ENCODE data around the gene LENG9. TPM values are rescaled to one million over a fixed set of nuclear protein-coding genes. Genes with fewer than 3 reads are reported as not detected.

The LENG9 gene
- total RNA-seq, 1 experiment from 2014 or later: 5.0 TPM

- H4K20me1 ChIP-seq (ENCODE audit: insufficient read depth, low read depth, low read length): peaks cover 76% of the 10 kb centered on the region
- H3K9ac ChIP-seq (ENCODE audit: low read length): no peak overlapping the region
- no peak for DNase-seq
These were observed 9.4 kb downstream of the LENG9 start for GRCh38 chr19:54453921-54454780.

DNA sequence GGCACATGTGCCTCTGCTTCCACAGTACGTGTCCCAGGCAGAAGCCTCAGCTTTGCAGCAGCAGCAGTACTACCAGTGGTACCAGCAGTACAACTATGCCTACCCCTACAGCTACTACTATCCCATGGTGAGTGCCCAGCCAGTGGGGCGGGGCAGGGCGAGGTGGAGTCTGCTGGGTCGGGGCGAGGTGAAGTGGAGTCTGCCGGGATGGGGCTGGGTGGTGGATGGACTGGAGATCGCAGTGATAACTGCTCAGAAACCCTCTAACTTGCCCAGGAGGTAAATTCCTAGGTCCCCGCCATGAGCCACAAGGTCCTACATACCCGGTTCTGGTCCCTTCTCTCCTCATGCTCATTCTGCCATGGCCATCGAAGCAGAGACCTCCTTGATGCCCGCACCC, 11.0 kb downstream of the LENG9 start:
- Histone ChIP-seq H3K9ac (ENCODE audit: low read length) (no peak overlapping the region), H3K9me2 (replicated peaks; ENCODE audit: insufficient read depth, low read length) (no peaks in the 10 kb centered on the region), H4K20me1 (ENCODE audit: insufficient read depth, low read depth, low read length) (peaks cover 66% of the 10 kb centered on the region), H3K4me3 (ENCODE audit: low read length) (no peak overlapping the region), H3K9me3 (ENCODE audit: low read length) (no peaks in the 10 kb centered on the region), H3K4me1 (ENCODE audit: low read length) (peaks cover 15% of the 10 kb centered on the region), H3K4me2 (ENCODE audit: low read depth, low read length, poor library complexity, severe bottlenecking) (no peak overlapping the region), H3K27ac (ENCODE audit: low read length) (no peak overlapping the region), H2AFZ (ENCODE audit: low read length) (no peak overlapping the region), H3K27me3 (ENCODE audit: low read length) (no peaks in the 10 kb centered on the region), H3K36me3 (ENCODE audit: insufficient read depth, low read length) (peaks cover 53% of the 10 kb centered on the region), H3K79me2 (ENCODE audit: low read length) (peaks cover 61% of the 10 kb centered on the region)
- DNase-seq: no peak

More at GRCh38 chr19:54453921-54454780, 9.4 kb downstream of the LENG9 start:
- Histone ChIP-seq H3K4me2 (ENCODE audit: low read depth, low read length, poor library complexity, severe bottlenecking) (no peak overlapping the region), H3K9me3 (ENCODE audit: low read length) (no peaks in the 10 kb centered on the region), H3K27ac (ENCODE audit: low read length) (no peak overlapping the region), H3K4me3 (ENCODE audit: low read length) (no peak overlapping the region), H3K79me2 (ENCODE audit: low read length) (peaks cover 49% of the 10 kb centered on the region), H3K4me1 (ENCODE audit: low read length) (peaks cover 13% of the 10 kb centered on the region), H3K27me3 (ENCODE audit: low read length) (no peaks in the 10 kb centered on the region), H2AFZ (ENCODE audit: low read length) (no peak overlapping the region), H3K9me2 (replicated peaks; ENCODE audit: insufficient read depth, low read length) (no peaks in the 10 kb centered on the region), H3K36me3 (ENCODE audit: insufficient read depth, low read length) (peaks cover 67% of the 10 kb centered on the region)

DNA sequence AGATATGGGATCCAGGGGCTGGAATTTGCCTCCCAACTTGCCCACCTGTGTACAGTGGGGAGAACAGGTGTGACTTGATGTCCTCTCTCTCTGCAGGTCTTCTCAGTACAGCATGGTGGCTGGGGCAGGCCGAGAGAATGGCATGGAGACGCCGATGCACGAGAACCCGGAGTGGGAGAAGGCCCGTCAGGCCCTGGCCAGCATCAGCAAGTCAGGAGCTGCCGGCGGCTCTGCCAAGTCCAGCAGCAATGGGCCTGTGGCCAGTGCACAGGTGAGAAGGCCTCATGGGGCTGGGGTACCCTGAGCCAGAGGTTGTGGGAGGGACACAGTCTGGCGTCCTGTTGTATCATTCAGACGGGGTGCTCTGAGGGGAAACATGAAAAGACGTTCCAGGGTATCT, 11.6 kb downstream of the LENG9 start:
- Histone ChIP-seq H3K4me2 (ENCODE audit: low read depth, low read length, poor library complexity, severe bottlenecking) (no peak overlapping the region), H3K9me2 (replicated peaks; ENCODE audit: insufficient read depth, low read length) (no peaks in the 10 kb centered on the region), H3K9me3 (ENCODE audit: low read length) (no peaks in the 10 kb centered on the region), H3K27me3 (ENCODE audit: low read length) (no peaks in the 10 kb centered on the region), H3K9ac (ENCODE audit: low read length) (no peak overlapping the region), H3K36me3 (ENCODE audit: insufficient read depth, low read length) (peaks cover 54% of the 10 kb centered on the region), H4K20me1 (ENCODE audit: insufficient read depth, low read depth, low read length) (peaks cover 64% of the 10 kb centered on the region), H3K27ac (ENCODE audit: low read length) (no peak overlapping the region), H3K4me3 (ENCODE audit: low read length) (no peak overlapping the region), H3K4me1 (ENCODE audit: low read length) (peaks cover 21% of the 10 kb centered on the region), H2AFZ (ENCODE audit: low read length) (no peak overlapping the region), H3K79me2 (ENCODE audit: low read length) (peaks cover 67% of the 10 kb centered on the region)
- DNase-seq: no peak

DNA sequence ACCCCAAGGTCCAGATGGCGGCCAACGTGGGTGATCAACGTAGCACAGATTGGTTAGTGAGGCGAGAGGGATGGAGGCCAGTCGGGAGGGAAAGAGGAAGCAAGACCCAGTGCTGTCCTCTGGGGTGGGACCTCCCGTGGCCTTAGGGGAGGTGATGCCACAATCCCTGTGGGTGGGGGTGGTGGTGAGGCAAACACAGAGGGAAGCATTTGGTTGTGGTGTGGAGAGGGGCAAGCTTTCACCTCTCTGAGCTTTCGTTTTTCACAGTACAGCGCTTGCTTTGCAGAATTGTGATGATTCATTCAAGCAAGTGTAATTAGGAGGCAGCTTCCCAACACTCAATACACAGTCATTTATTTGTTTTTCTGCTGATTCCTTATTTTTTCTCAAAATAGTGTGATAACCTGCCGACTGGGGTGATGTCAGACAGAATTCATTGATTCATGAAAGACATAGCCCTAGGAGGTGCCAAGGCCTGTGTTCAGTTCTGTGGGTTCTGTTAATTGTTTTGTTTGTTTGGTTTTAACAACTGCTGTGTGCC, 12.2 kb downstream of the LENG9 start:
- Histone ChIP-seq H3K9ac (ENCODE audit: low read length) (no peak overlapping the region), H4K20me1 (ENCODE audit: insufficient read depth, low read depth, low read length) (peaks cover 59% of the 10 kb centered on the region), H2AFZ (ENCODE audit: low read length) (no peak overlapping the region), H3K27me3 (ENCODE audit: low read length) (no peaks in the 10 kb centered on the region), H3K36me3 (ENCODE audit: insufficient read depth, low read length) (peaks cover 54% of the 10 kb centered on the region), H3K4me2 (ENCODE audit: low read depth, low read length, poor library complexity, severe bottlenecking) (no peak overlapping the region), H3K4me3 (ENCODE audit: low read length) (no peak overlapping the region), H3K4me1 (ENCODE audit: low read length) (peaks cover 21% of the 10 kb centered on the region), H3K79me2 (ENCODE audit: low read length) (peaks cover 71% of the 10 kb centered on the region), H3K9me2 (replicated peaks; ENCODE audit: insufficient read depth, low read length) (no peaks in the 10 kb centered on the region), H3K27ac (ENCODE audit: low read length) (no peak overlapping the region), H3K9me3 (ENCODE audit: low read length) (no peaks in the 10 kb centered on the region)
- no peak for DNase-seq

DNA sequence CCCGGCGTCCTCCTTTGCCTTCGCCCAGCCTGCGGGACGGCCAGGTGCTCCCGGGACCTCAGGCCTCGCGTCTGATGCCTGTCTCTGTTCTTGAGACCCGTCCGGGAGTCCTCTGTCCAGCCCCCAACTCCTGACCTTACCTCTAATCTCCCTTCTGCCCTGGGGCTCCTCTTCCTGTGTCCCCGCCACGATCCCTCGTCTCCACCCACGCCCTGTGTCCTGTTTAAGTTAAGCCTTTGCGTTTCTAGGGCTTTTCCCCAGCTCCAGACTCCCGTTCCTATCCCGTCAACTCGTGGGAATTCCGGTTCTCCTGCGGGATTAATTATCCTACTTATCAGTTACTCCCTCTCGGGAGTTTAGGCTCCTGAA, 13.9 kb downstream of the LENG9 start:
- DNase-seq: no peak
- Histone ChIP-seq H3K4me3 (ENCODE audit: low read length) (peak overlapping the region; percentile 95), H2AFZ (ENCODE audit: low read length) (no peak overlapping the region), H3K79me2 (ENCODE audit: low read length) (peaks cover 76% of the 10 kb centered on the region), H3K36me3 (ENCODE audit: insufficient read depth, low read length) (peaks cover 50% of the 10 kb centered on the region), H3K27me3 (ENCODE audit: low read length) (no peaks in the 10 kb centered on the region), H3K4me2 (ENCODE audit: low read depth, low read length, poor library complexity, severe bottlenecking) (peak overlapping the region; percentile 99), H3K9ac (ENCODE audit: low read length) (peak overlapping the region; percentile 93), H3K4me1 (ENCODE audit: low read length) (peaks cover 21% of the 10 kb centered on the region), H3K9me2 (replicated peaks; ENCODE audit: insufficient read depth, low read length) (no peaks in the 10 kb centered on the region), H3K27ac (ENCODE audit: low read length) (peak overlapping the region; percentile 70; the same call in 1 of the 2 replicates), H4K20me1 (ENCODE audit: insufficient read depth, low read depth, low read length) (peaks cover 52% of the 10 kb centered on the region), H3K9me3 (ENCODE audit: low read length) (no peaks in the 10 kb centered on the region)

DNA sequence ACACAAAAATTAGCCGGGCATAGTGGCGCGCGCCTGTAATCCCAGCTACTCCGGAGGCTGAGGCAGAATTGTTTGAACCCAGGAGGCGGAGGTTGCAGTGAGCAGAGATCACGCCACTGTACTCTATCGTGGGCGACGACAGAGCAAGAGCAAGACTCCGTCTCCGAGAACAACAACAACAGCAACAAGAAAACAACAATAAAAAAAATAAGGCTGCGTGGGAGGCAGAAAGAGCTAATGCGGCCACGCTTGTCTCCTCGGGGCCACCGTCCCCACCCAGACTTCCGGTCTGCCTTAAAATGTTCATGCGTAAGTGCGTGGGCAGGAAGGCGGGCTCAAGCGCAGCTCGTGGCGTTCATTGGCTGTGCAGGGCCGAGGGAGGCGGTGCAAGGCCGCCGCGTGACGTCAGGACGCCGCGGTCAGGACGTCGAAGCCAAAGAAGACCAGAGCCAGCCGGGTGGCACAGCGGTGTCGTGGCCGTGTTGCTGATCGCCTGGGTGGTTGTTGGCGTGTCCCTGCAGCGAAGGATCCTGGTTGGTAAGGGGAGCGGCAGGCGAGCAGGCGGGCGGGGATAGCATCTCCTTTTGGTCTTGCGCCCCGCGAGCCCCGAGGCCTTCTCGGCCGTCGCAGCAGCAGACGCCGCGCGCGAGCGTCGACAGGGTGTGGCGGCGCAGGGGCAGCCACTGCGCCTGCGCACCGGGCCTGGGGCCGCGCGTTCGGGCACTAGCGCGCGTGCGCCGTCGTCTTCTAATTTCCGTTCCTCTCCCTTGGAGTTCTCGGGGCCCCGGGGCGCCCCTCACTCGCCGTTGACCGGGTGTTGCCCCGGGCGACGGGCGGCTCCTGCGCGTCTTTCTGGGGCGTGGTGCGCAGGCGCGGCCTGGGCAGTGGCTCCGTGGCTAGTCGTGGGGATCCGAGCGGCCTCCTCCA, 14.5 kb downstream of the LENG9 start, which contains the start of gene LENG8:
Gene LENG8, plus strand, starts transcription at position 426 of the 927 bp plus-strand sequence. CDS start 2,146 bp downstream, outside the sequence.
- H3K9ac ChIP-seq (ENCODE audit: low read length): peak within 1 kb of the TSS; percentile 93

GRCh38 chr19:54448040-54448773, 15.4 kb downstream of the LENG9 start:
- Histone ChIP-seq H3K9me2 (replicated peaks; ENCODE audit: insufficient read depth, low read length) (no peaks in the 10 kb centered on the region), H3K79me2 (ENCODE audit: low read length) (peaks cover 66% of the 10 kb centered on the region), H3K4me1 (ENCODE audit: low read length) (peaks cover 21% of the 10 kb centered on the region), H3K36me3 (ENCODE audit: insufficient read depth, low read length) (peaks cover 35% of the 10 kb centered on the region), H3K27me3 (ENCODE audit: low read length) (no peaks in the 10 kb centered on the region), H4K20me1 (ENCODE audit: insufficient read depth, low read depth, low read length) (peaks cover 38% of the 10 kb centered on the region), H3K9me3 (ENCODE audit: low read length) (no peaks in the 10 kb centered on the region), H3K9ac (ENCODE audit: low read length) (peak overlapping the region; percentile 93), H2AFZ (ENCODE audit: low read length) (peak overlapping the region; percentile 51), H3K4me3 (ENCODE audit: low read length) (peak overlapping the region; percentile 95), H3K4me2 (ENCODE audit: low read depth, low read length, poor library complexity, severe bottlenecking) (peak overlapping the region; percentile 99), H3K27ac (ENCODE audit: low read length) (peak overlapping the region; percentile 70)
- peak; percentile 72 for DNase-seq

More for the DNA sequence above, 14.5 kb downstream of the LENG9 start, which contains the start of gene LENG8:
- Histone ChIP-seq H3K36me3 (ENCODE audit: insufficient read depth, low read length) (peaks cover 44% of the 10 kb centered on the region), H4K20me1 (ENCODE audit: insufficient read depth, low read depth, low read length) (peaks cover 46% of the 10 kb centered on the region), H2AFZ (ENCODE audit: low read length) (peak within 1 kb of the TSS; percentile 51), H3K9me3 (ENCODE audit: low read length) (no peaks in the 10 kb centered on the region), H3K27me3 (ENCODE audit: low read length) (no peaks in the 10 kb centered on the region), H3K79me2 (ENCODE audit: low read length) (peaks cover 75% of the 10 kb centered on the region), H3K9me2 (replicated peaks; ENCODE audit: insufficient read depth, low read length) (no peaks in the 10 kb centered on the region), H3K27ac (ENCODE audit: low read length) (peak within 1 kb of the TSS; percentile 70), H3K4me3 (ENCODE audit: low read length) (peak within 1 kb of the TSS; percentile 95), H3K4me1 (ENCODE audit: low read length) (peaks cover 21% of the 10 kb centered on the region), H3K4me2 (ENCODE audit: low read depth, low read length, poor library complexity, severe bottlenecking) (peak within 1 kb of the TSS; percentile 99)
- DNase-seq: peak; percentile 100
